PC-3 (cell line): ENCODE data around the gene CSF1R.

Experiments used
- EZH2 ChIP-seq: fragments of 300-600 bp; sonication (generic); IDR thresholded peaks from one replicate; pipeline ENCODE4 v1.6.1; 2017; ENCODE audit warnings: antibody characterized with exemption, mild to moderate bottlenecking, low read length; ENCODE audit not compliant: unreplicated experiment
- EZH2phosphoT487 ChIP-seq: fragments of 300-600 bp; sonication (generic); IDR thresholded peaks from 2 replicates; pipeline ENCODE4 v1.6.1; 2018; ENCODE audit warnings: mild to moderate bottlenecking, antibody characterized with exemption, low read length, borderline replicate concordance
- TF ChIP-seq, protein P1 (sequence below): fragments of 300-600 bp; sonication (generic); conservative IDR thresholded peaks from 2 replicates; pipeline ENCODE4 v1.5.1; 2017; ENCODE audit warnings: antibody characterized with exemption, low read depth, mild to moderate bottlenecking, low read length

DNA sequence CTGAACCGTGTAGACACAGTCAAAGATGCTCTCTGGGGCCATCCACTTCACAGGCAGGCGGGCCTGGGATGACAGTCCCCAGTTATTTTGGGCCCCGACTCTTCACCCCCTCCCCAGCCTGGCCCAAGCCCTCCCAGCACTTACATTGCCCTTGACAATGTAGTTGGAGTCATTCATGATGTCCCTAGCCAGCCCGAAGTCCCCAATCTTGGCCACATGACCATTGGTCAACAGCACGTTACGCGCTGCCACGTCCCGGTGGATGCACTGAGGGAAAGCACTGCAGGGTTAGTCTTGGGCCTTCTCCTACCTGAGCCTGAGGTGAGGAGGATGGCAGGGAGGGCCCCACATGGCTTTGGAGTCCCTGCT is 30.3 kb downstream of the CSF1R start:
- TF ChIP-seq, protein P1, sequence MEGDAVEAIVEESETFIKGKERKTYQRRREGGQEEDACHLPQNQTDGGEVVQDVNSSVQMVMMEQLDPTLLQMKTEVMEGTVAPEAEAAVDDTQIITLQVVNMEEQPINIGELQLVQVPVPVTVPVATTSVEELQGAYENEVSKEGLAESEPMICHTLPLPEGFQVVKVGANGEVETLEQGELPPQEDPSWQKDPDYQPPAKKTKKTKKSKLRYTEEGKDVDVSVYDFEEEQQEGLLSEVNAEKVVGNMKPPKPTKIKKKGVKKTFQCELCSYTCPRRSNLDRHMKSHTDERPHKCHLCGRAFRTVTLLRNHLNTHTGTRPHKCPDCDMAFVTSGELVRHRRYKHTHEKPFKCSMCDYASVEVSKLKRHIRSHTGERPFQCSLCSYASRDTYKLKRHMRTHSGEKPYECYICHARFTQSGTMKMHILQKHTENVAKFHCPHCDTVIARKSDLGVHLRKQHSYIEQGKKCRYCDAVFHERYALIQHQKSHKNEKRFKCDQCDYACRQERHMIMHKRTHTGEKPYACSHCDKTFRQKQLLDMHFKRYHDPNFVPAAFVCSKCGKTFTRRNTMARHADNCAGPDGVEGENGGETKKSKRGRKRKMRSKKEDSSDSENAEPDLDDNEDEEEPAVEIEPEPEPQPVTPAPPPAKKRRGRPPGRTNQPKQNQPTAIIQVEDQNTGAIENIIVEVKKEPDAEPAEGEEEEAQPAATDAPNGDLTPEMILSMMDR = no peak
- TF ChIP-seq EZH2 (no peak), EZH2phosphoT487 (no peak)
